ENCODE results near the gene NOTCH1. TPM values are rescaled to one million over a fixed set of nuclear protein-coding genes. Genes with fewer than 3 reads are reported as not detected.

Gene NOTCH1
- total and polyA plus RNA-seq, 2 donors (not counting 1 experiment from before 2014, with no cell fraction given), result 3.3 to 10.9 TPM

- no peak overlapping the region for H3K4me2 ChIP-seq (ENCODE audit: extremely low read depth, insufficient read depth, low read length)
- no peak overlapping the region for H3K4me3 ChIP-seq (replicated peaks in 1 of 4; ENCODE audit: control extremely low read depth in 1 of 4, insufficient read depth in 1 of 4, low read depth in 3 of 4, low read length in 4 of 4)
- no peak overlapping the region for H3K27ac ChIP-seq (ENCODE audit: insufficient read depth, low read length)
- no peak overlapping the region for H3K9ac ChIP-seq (ENCODE audit: insufficient read depth, low read length)
- no peaks in the 10 kb centered on the region for H3K79me2 ChIP-seq (ENCODE audit: control insufficient read depth, insufficient read depth, low read length)
- TF ChIP-seq EZH2 (IDR thresholded peaks at IDR 0.05; ENCODE audit: low read length, missing control alignments) (no peak), CTCF (conservative IDR thresholded peaks at IDR 0.05 in 1 of 2, IDR thresholded peaks at IDR 0.05 in 1 of 2; ENCODE audit: low read depth in 1 of 2, low read length in 2 of 2) (no peak)
- H3K27me3 ChIP-seq (ENCODE audit: control insufficient read depth, insufficient read depth, low read length), result no peaks in the 10 kb centered on the region
- DNase-seq (ENCODE audit: low read depth in 2 of 2), result no peak
- H3K9me3 ChIP-seq (ENCODE audit: control insufficient read depth, insufficient read depth, low read depth, low read length), result no peaks in the 10 kb centered on the region
- H2AFZ ChIP-seq (ENCODE audit: low read length), result no peak overlapping the region
- no peaks in the 10 kb centered on the region for H3K36me3 ChIP-seq (ENCODE audit: control insufficient read depth, insufficient read depth, low read length)
- H4K20me1 ChIP-seq (ENCODE audit: control insufficient read depth, extremely low read depth, insufficient read depth, low read length), result no peaks in the 10 kb centered on the region
- peaks cover 20% of the 10 kb centered on the region for H3K4me1 ChIP-seq (ENCODE audit: control insufficient read depth, extremely low read depth, insufficient read depth, low read length)
Measured at GRCh38 chr9:136550439-136551289, 4.8 kb upstream of the NOTCH1 start.

DNA sequence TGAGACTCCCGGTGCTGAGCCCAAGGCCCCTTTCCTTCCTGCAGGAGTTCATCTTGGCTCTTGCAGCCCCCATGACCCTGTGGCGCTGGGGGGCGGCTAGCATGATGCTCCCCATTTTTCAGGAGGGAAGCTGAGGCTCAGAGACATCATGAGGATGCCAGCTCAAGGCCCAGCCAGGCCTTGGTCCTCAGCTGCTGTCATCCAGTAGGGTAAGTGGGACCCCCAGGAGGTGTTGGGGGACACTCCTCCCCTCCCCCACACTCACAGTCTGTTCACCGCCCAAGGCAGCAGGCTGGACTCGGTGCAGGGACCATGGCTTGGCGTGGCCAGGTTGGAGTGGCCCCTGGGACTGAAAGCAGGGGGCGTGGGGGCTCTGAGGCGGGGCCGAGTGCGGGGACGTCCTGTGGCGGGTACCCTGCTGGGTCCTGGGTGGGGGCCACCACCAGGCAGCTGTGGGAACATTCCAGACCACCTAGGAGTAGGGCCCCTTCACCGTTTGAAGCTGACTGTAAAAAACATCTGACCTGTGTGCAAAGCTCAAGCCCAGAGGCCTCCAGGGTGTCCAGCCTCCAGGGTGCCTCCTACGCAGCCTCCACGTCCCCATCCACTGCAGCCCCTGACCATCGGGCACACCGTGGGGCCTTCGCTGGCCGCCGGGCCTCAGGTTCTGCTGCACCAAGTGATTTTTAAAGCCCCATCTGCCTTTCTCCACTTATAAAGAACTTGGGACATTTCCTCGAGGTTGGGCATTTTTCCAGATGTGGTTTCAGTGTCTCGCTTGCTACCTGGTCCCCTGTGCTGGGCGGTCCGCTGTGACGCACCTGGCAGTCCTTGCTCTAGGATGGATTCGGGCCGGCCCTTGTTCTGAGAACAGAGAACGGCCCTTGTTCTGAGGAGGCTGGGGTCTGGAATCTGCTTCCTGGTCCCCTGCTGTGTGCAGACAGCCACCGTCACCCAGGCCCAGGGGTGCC, 3.4 kb upstream of the NOTCH1 start:
- no peaks in the 10 kb centered on the region for H3K27me3 ChIP-seq (ENCODE audit: control insufficient read depth, insufficient read depth, low read length)
- no peak overlapping the region for H3K9ac ChIP-seq (ENCODE audit: insufficient read depth, low read length)
- H3K27ac ChIP-seq (ENCODE audit: insufficient read depth, low read length), result no peak overlapping the region
- H3K36me3 ChIP-seq (ENCODE audit: control insufficient read depth, insufficient read depth, low read length), result no peaks in the 10 kb centered on the region
- no peaks in the 10 kb centered on the region for H3K9me3 ChIP-seq (ENCODE audit: control insufficient read depth, insufficient read depth, low read depth, low read length)
- H3K4me2 ChIP-seq (ENCODE audit: extremely low read depth, insufficient read depth, low read length), result no peak overlapping the region
- TF ChIP-seq EZH2 (IDR thresholded peaks at IDR 0.05; ENCODE audit: low read length, missing control alignments) (no peak), CTCF (conservative IDR thresholded peaks at IDR 0.05 in 1 of 2, IDR thresholded peaks at IDR 0.05 in 1 of 2; ENCODE audit: low read depth in 1 of 2, low read length in 2 of 2) (no peak)
- no peak for DNase-seq (ENCODE audit: low read depth in 2 of 2)
- peaks cover 20% of the 10 kb centered on the region for H3K4me1 ChIP-seq (ENCODE audit: control insufficient read depth, extremely low read depth, insufficient read depth, low read length)
- H2AFZ ChIP-seq (ENCODE audit: low read length), result no peak overlapping the region
- H3K4me3 ChIP-seq (replicated peaks in 1 of 4; ENCODE audit: control extremely low read depth in 1 of 4, insufficient read depth in 1 of 4, low read depth in 3 of 4, low read length in 4 of 4), result no peak overlapping the region
- peaks cover 4% of the 10 kb centered on the region for H3K79me2 ChIP-seq (ENCODE audit: control insufficient read depth, insufficient read depth, low read length)
- no peaks in the 10 kb centered on the region for H4K20me1 ChIP-seq (ENCODE audit: control insufficient read depth, extremely low read depth, insufficient read depth, low read length)
